Small intestine (tissue), 7 donors: ENCODE measurements around the gene PDLIM7. TPM values are rescaled to one million over a fixed set of nuclear protein-coding genes. Genes with fewer than 3 reads are reported as not detected.

ENCODE experiments used
- DNase-seq, 2 donors: peaks; one replicate each; pipeline versions ENCODE4 v3.0.0 to v3.0.0-alpha.2; 2013
- FAIRE-seq: peaks from 2 replicates; lab custom pipeline; 2012; peaks lifted over from hg19 to GRCh38; lab: Jason Lieb, UNC
- H3K27ac ChIP-seq, 3 donors: one replicate each; pipeline ENCODE4 v1.5.1; 2013; ENCODE audit warnings: low read length in 2 of 3, mild to moderate bottlenecking in 2 of 3, control low read depth in 1 of 3, inconsistent platforms in 1 of 3, low read depth in 1 of 3, moderate library complexity in 1 of 3
- H3K27me3 ChIP-seq, 3 donors: one replicate each; pipeline ENCODE4 v1.6.1; 2013; ENCODE audit warnings: low read length in 3 of 3, inconsistent platforms in 1 of 3; ENCODE audit not compliant: control insufficient read depth in 3 of 3, insufficient read depth in 3 of 3
- H3K36me3 ChIP-seq, 3 donors: one replicate each; pipeline ENCODE4 v1.6.1; 2013; ENCODE audit warnings: low read length in 3 of 3, inconsistent platforms in 1 of 3, low read depth in 1 of 3, mild to moderate bottlenecking in 1 of 3, moderate library complexity in 1 of 3; ENCODE audit not compliant: control insufficient read depth in 3 of 3, insufficient read depth in 2 of 3
- H3K4me1 ChIP-seq, 3 donors: one replicate each; pipeline ENCODE4 v1.6.1; 2013; ENCODE audit warnings: low read length in 2 of 3, inconsistent platforms in 1 of 3, low read depth in 1 of 3, mild to moderate bottlenecking in 1 of 3, moderate library complexity in 1 of 3; ENCODE audit not compliant: control insufficient read depth in 3 of 3, insufficient read depth in 2 of 3
- H3K4me3 ChIP-seq, 3 donors: one replicate each; pipeline ENCODE4 v1.5.1; 2013; ENCODE audit warnings: low read length in 3 of 3, control low read depth in 1 of 3, inconsistent platforms in 1 of 3, low read depth in 1 of 3, mild to moderate bottlenecking in 1 of 3, moderate library complexity in 1 of 3
- H3K9me3 ChIP-seq, 2 donors: one replicate each; pipeline ENCODE4 v1.6.1; 2013; ENCODE audit warnings: low read depth in 1 of 2, low read length in 1 of 2; ENCODE audit not compliant: control insufficient read depth in 2 of 2, insufficient read depth in 1 of 2
- WGBS, 3 donors: extraction: QIAGEN DNeasy Blood & Tissue Kit; methylation state at CpG; one replicate each; pipeline ENCODE4 v1.1.7; 2013; 5-methylcytosine and 5-hydroxymethylcytosine counted together
- polyA plus RNA-seq, 4 donors: library from polyadenylated mRNA; stranded (reverse) in 3 of 4; unstranded in 1 of 4; fragments of 200-250 nt in 3 of 4; fragments of 120-200 nt in 1 of 4; gene quantifications; one replicate each; pipeline versions ENCODE4 v1.2.1 to v1.2.3, GENCODE V29; 2013
- donor health status: healthy with polysubstance abuse.
- donor health status: control.
- donor health status: control.
- donor health status: Bipolar disorder and iron deficiency.
- donor health status: healthy.

Gene PDLIM7
- polyA plus RNA-seq, 4 donors, result 3.8 to 44.4 (median 18.3) TPM

- no peak overlapping the region for H3K4me3 ChIP-seq
- DNase-seq, result no peak
- H3K9me3 ChIP-seq, result no peaks in the 10 kb centered on the region
- FAIRE-seq, result no peak
- 54 to 72% (median 57%) methylated on average over 6 of the region's 6 CpGs for WGBS, 3 donors
- peaks cover 0 to 37% (median 0%) of the 10 kb centered on the region in 3 donors for H3K27me3 ChIP-seq
- H3K36me3 ChIP-seq, result peaks cover 0 to 4% (median 0%) of the 10 kb centered on the region in 3 donors
- H3K4me1 ChIP-seq, result peaks cover 0 to 14% (median 2%) of the 10 kb centered on the region in 3 donors
- no peak overlapping the region for H3K27ac ChIP-seq
These were observed 49.0 kb downstream of the PDLIM7 start for GRCh38 chr5:177448244-177448950.

- DNase-seq (peak; percentile 42), FAIRE-seq (no peak)
- no peak overlapping the region for H3K27ac ChIP-seq
- WGBS, 3 donors, result 4 to 11% (median 6%) methylated on average over 21 to 23 of the region's 23 CpGs
- no peak overlapping the region for H3K4me3 ChIP-seq
- H3K9me3 ChIP-seq, result no peaks in the 10 kb centered on the region
- peaks cover 0 to 37% (median 0%) of the 10 kb centered on the region in 3 donors for H3K27me3 ChIP-seq
- peaks cover 0 to 10% (median 0%) of the 10 kb centered on the region in 3 donors for H3K36me3 ChIP-seq
- H3K4me1 ChIP-seq, result peaks cover 0 to 14% (median 2%) of the 10 kb centered on the region in 3 donors
These were observed 49.7 kb downstream of the PDLIM7 start for GRCh38 chr5:177447611-177448243.

GRCh38 chr5:177447066-177447610 is 50.3 kb downstream of the PDLIM7 start:
- DNase-seq, result peak in 1 of 2 donors; percentile 64
- H3K9me3 ChIP-seq, result no peaks in the 10 kb centered on the region
- peaks cover 0 to 37% (median 0%) of the 10 kb centered on the region in 3 donors for H3K27me3 ChIP-seq
- H3K27ac ChIP-seq, result no peak overlapping the region
- WGBS, 3 donors, result 1% methylated on average over 19 to 48 of the region's 52 CpGs
- no peak for FAIRE-seq
- peak overlapping the region in 2 of 3 donors; percentile 44 to 73 for H3K4me3 ChIP-seq
- H3K36me3 ChIP-seq, result peaks cover 0 to 15% (median 0%) of the 10 kb centered on the region in 3 donors
- H3K4me1 ChIP-seq, result peaks cover 0 to 14% (median 2%) of the 10 kb centered on the region in 3 donors

GRCh38 chr5:177446200-177447065 is 51.0 kb downstream of the PDLIM7 start, which contains the start of gene PRR7:
PRR7 (plus strand) TSS chr5:177446814; CDS start chr5:177455068, 8,254 bp downstream.
- Histone ChIP-seq H3K27ac (peak within 1 kb of the TSS in 2 of 3 donors; percentile 24 to 25), H3K4me3 (peak within 1 kb of the TSS; percentile 44 to 73 (median 48)), H3K36me3 (peaks cover 0 to 22% (median 0%) of the 10 kb centered on the region in 3 donors), H3K4me1 (peaks cover 0 to 14% (median 2%) of the 10 kb centered on the region in 3 donors), H3K27me3 (peaks cover 0 to 37% (median 0%) of the 10 kb centered on the region in 3 donors), H3K9me3 (no peaks in the 10 kb centered on the region)
- WGBS, 3 donors, result 0 to 1% (median 1%) methylated on average over 42 to 89 of the region's 89 CpGs
- DNase-seq (peak; percentile 57 to 80), FAIRE-seq (no peak)

GRCh38 chr5:177445917-177446199 is 51.5 kb downstream of the PDLIM7 start:
- FAIRE-seq (no peak), DNase-seq (no peak)
- Histone ChIP-seq H3K9me3 (no peaks in the 10 kb centered on the region), H3K36me3 (peaks cover 5 to 28% (median 6%) of the 10 kb centered on the region in 3 donors), H3K27me3 (peaks cover 0 to 37% (median 0%) of the 10 kb centered on the region in 3 donors), H3K4me3 (peak overlapping the region in 2 of 3 donors; percentile 48 to 73), H3K4me1 (peaks cover 0 to 14% (median 2%) of the 10 kb centered on the region in 3 donors), H3K27ac (peak overlapping the region in 2 of 3 donors; percentile 24 to 25)
- 1 to 5% (median 2%) methylated on average over 8 of the region's 8 CpGs for WGBS, 3 donors

- Histone ChIP-seq H3K36me3 (peaks cover 6 to 34% (median 6%) of the 10 kb centered on the region in 3 donors), H3K9me3 (no peaks in the 10 kb centered on the region), H3K4me1 (peaks cover 0 to 14% (median 2%) of the 10 kb centered on the region in 3 donors), H3K27ac (peak overlapping the region in 2 of 3 donors; percentile 3 to 32), H3K27me3 (peaks cover 0 to 37% (median 0%) of the 10 kb centered on the region in 3 donors), H3K4me3 (no peak overlapping the region)
- FAIRE-seq (no peak), DNase-seq (no peak)
- 20 to 44% (median 35%) methylated on average over 10 of the region's 10 CpGs for whole genome bisulfite sequencing, 3 donors
These were observed 52.1 kb downstream of the PDLIM7 start for GRCh38 chr5:177445052-177445916.
